ENCODE results near the gene MS4A4E.
"Not testable (repeated sequence)": the region's sequence is repeated elsewhere in the genome, so short reads cannot be mapped to it uniquely, and the experiment has no call there.

The MS4A4E gene

GRCh38 chr11:60242740-60243239, at the start of gene MS4A4E:
MS4A4E (minus strand) TSS chr11:60243137; CDS start chr11:60230055, 13,082 bp downstream.
- no peak for DNase-seq

DNA sequence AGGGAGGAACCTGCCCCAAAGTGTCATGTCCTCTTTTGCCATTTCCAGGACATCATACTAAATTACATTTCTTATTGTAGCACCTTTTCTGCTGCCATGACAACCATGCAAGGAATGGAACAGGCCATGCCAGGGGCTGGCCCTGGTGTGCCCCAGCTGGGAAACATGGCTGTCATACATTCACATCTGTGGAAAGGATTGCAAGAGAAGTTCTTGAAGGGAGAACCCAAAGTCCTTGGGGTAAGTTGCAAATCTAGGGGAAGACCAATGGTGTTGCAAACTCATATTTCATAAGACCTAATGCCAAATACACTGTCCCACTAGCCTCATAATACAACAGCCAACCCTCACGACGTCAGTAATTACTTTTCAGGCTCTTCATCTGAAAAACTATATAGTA, 49.2 kb upstream of the MS4A4E start:
- DNase-seq: no peak

DNA sequence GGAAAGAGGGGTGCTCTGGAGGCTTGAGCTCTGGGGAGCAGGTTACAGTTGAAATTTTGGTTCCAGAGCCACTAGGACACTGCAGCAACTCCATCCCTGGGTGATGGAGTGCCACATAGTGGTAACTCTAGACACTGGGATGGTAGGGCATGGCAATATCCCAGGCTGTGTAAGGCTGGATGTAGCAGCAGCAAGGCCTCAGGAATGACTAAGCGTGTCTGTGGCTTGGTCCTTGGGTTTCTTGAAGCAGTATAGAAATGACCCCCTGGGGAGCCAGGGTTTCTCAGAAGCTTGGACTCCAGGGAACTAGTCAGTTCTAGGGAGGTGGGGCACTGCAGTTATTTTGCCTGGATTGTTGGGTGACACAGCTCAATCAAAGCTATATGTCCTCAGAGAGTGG, 45.6 kb upstream of the MS4A4E start:
- no peak for DNase-seq

DNA sequence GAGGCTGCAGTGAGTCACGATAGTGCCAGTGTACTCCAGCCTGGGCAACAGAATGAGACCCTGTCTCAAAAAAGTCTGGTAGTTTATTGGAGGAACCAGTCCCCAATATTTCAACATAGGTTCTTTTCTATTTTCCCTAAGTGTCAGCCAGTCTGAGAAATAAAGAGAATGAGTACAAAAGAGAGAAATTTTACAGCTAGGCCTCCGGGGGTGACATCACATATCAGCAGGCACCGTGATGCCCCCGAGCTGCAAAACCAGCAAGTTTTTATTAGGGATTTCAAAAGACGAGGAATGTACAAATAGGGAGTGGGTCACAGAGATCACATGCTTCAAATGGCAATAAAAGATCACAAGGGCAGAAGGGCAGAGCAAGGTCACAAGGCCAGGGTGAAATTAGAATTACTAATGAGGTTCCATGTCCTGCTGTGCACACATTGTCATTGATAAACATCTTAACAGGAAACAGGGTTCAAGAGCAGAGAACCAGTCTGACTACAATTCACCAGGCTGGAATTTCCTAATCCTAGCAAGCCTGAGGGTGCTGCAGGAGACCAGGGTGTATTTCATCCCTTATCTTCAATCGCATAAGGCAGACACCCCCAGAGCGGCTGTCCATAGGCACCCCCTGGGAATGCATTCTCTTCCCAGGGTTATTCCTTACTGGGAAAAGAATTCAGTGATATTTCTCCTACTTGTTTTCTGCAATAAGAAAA, 42.6 kb upstream of the MS4A4E start:
- not testable (repeated sequence) for DNase-seq

- DNase-seq: no peak
These were observed 39.3 kb upstream of the MS4A4E start for GRCh38 chr11:60282286-60282685.

- no peak for DNase-seq
These were observed 38.5 kb upstream of the MS4A4E start for GRCh38 chr11:60281485-60281884.

GRCh38 chr11:60280412-60280811, 37.5 kb upstream of the MS4A4E start, which contains the start of gene MS4A4A:
MS4A4A (plus strand) TSS chr11:60280666; CDS start chr11:60280676, 10 bp downstream.
- DNase-seq: peak in 2 of 14 donors; percentile 11 to 12

DNA sequence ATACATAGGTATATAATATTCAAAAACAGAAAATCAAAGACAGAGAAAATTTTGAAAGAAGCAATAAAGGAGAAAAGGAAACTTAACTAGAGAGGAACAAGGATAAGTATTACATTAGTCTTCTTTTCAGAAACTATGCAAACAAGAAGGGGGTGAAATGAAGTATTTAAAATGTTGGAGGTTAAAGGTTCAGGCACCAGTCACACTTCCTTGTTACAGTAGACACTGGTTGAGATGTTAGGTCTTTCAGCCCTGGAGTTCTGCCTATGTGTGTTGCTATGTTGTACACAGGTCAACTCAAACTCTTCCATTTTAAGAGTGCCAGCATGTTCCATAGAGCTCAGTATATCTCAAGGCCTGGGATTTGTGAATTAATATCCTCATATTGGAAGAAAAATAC, 31.5 kb upstream of the MS4A4E start:
- no peak for DNase-seq

DNA sequence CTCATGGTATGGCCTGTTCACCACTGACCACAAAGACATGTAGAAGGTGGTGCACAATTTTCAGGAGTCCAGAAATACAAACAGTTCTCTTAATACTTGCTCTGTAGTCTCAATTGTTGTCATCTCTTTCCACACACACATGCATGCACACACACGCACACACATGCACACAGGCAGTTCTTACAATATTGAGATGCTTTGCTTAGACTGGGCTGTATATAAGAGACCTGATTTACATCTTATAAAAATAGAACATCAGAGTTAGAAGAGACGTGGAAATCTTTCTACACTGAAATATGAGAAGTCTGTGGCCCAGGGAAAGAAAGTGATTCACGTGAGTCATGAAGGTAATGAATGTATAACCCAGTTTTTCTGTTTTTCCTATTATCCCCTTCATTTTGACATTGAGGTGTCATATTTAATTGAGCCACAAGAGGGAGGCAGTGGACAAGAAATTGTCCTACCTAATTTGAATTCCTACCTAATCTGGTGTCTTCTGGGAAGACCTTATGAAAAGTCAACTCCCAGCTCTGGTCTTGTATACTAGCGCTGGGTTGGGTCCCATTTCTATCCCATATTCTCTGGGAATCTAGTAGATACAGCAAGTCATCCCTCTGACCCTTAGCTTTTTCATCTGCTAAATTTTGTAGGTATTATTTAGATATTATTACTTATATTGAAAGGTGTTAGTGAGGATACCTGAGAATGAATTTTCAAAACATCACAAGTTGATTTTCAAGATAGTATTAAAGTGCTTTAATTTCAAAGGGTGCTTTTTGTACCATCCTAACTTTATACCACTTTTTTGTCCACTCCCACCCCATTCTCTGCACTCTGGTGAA, 22.7 kb upstream of the MS4A4E start:
- DNase-seq: peak in 2 of 14 donors; percentile 1 to 5

- no peak for DNase-seq
These were observed 21.7 kb upstream of the MS4A4E start for GRCh38 chr11:60264644-60265043.

- no peak for DNase-seq
These were observed 20.5 kb upstream of the MS4A4E start for GRCh38 chr11:60263402-60263801.

DNA sequence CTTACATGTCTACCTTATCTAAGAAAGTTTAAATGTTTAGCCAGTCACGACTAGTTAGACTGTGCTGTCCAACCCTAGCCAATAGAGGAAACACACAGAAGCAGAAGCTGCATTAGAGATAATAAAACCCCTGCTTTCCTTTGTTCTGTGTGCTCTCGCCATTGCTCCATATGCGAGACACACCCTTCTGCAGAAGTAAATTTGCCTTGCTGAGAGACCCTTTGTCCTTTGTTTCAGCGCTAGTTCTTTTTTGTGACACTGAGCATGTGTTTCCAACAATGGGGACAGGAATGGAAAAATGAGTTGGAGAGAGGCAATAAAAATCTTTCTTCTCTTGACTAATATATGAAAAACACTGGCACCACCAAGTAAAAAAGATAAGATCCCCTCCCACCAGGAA, 18.1 kb upstream of the MS4A4E start:
- no peak for DNase-seq

GRCh38 chr11:60257956-60258722, 15.2 kb upstream of the MS4A4E start:
- DNase-seq: no peak

GRCh38 chr11:60252213-60253108, 9.5 kb upstream of the MS4A4E start:
- no peak for DNase-seq

- peak in 1 of 14 donors; percentile 6 for DNase-seq
These were observed 8.7 kb upstream of the MS4A4E start for GRCh38 chr11:60251485-60252212.

DNA sequence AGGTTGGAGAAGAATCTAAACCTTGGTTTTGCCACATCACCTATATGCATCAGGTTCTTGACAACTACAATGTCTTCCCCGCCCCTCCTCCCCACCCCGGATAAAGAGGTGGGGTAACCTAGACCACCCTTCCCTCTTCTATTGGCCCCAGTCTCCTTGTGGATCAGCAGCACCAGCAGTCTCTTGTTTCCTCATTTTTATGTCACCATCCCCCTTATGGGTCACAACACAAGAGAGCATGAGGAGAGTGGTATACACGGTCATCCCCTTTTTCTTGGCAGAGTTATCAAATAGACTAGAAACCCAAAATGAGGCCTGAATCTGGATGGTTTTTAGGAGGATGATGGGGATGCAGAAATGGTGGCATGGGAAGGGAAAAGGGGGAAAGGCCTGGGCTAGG, 1.2 kb downstream of the MS4A4E start:
- DNase-seq: no peak

DNA sequence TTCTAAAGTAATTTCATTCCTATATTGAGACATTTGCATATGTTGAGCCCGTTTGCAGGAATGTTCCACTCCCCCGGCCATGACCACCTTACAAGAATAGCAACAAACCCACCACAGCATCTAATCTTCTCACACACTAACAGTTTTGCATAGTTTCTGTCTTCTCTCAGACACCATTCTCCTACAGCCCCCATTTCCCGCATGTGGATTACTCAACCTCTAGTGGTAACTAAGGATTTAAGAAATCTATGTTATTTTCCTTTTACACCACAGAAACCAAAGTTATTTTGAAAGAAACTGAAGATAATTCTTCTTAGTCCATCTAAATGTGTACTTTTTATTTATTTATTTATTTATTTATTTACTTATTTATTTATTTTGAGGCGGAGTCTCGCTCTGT, 2.3 kb downstream of the MS4A4E start:
- DNase-seq: no peak

GRCh38 chr11:60235321-60235720, 7.6 kb downstream of the MS4A4E start:
- no peak for DNase-seq

DNA sequence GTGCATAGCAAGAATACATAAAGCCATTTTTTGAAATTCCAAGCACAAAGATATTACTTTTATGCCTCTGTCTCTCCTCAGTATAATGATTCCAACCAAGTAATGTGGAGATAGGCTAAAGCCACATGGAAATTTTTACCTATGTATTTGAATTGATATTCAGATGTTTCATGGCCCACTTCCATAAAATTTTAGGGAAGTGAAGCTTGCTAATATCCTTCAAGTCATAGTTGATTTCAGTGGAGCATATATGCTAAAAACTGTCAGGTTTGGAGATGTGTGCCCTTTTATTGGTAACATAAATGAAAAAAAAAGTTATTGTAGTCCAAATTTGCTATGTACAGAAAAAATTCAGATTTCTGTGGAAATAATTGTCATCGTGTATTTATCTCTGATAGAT, 12.3 kb downstream of the MS4A4E start:
- DNase-seq: no peak

DNA sequence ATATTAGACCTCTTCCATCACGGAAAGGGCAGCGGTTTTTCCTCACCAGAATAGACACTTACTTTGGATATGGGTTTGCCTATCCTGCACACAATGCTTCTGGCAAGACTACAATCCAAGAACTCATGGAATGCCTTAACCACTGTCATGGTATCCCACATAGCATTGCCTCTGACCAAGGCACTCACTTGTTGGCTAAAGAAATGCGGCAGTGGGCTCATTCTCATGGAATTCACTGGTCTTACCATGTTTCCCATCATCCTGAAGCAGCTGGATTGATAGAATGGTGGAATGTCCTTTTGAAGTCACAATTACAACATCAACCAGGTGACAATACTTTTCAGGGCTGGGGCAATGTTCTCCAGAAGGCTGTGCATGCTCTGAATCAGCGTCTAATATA, 20.8 kb downstream of the MS4A4E start:
- DNase-seq: no peak

DNA sequence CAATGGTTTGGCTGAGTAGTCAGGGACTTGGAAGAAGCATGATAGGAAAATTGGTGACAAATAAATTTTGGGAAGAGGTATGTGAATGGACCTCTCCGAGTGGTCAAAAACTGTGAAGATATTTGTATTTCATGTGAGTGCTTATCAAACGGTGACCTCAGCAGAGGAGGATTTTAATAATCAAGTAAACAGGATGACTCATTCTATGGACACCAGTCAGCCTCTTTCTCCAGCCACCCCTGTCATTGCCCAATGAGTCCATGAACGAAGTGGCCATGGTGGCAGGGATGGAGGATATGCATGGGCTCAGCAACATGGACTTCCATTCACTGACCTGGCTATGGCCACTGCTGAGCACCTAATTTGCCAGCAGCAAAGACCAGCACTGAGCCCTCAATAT, 21.2 kb downstream of the MS4A4E start:
- DNase-seq: no peak
